ENCODE measurements around the gene THADA. TPM values are rescaled to one million over a fixed set of nuclear protein-coding genes. Genes with fewer than 3 reads are reported as not detected.

The THADA gene
- total RNA-seq, 1 experiment from 2014 or later, result 27.5 TPM

GRCh38 chr2:43202289-43202688 is 393.5 kb downstream of the THADA start (continued):
- TF ChIP-seq NR1H2 (CRISPR knock-in tag; IDR thresholded peaks at IDR 0.05), result no peak

GRCh38 chr2:43201497-43201896 is 394.3 kb downstream of the THADA start:
- H3K4me1 Mint-ChIP-seq, result peaks cover 8% of the 10 kb centered on the region
- H3K9me3 Mint-ChIP-seq, result no peaks in the 10 kb centered on the region
- no peak for TF ChIP-seq MLX (CRISPR knock-in tag; IDR thresholded peaks at IDR 0.05)
- TF ChIP-seq TP53 (CRISPR knock-in tag; IDR thresholded peaks at IDR 0.05), result no peak
- TF ChIP-seq STAT6 (CRISPR knock-in tag; conservative IDR thresholded peaks at IDR 0.05; ENCODE audit: low read depth), result no peak
- TF ChIP-seq CDX4 (CRISPR knock-in tag; IDR thresholded peaks at IDR 0.05; ENCODE audit: borderline replicate concordance), result no peak
- no peak for TF ChIP-seq USF1 (CRISPR knock-in tag; IDR thresholded peaks at IDR 0.05)
- no peak for TF ChIP-seq TEAD4 (CRISPR knock-in tag; IDR thresholded peaks at IDR 0.05)
- no peak for TF ChIP-seq NR3C1 (CRISPR knock-in tag; conservative IDR thresholded peaks at IDR 0.05; ENCODE audit: low read depth)
- no peak for TF ChIP-seq ARID4B (CRISPR knock-in tag; IDR thresholded peaks at IDR 0.05; ENCODE audit: borderline replicate concordance)
- TF ChIP-seq AR (CRISPR knock-in tag; IDR thresholded peaks at IDR 0.05), result no peak
- TF ChIP-seq HMGA2 (CRISPR knock-in tag; IDR thresholded peaks at IDR 0.05), result no peak
- TF ChIP-seq HMGXB4 (CRISPR knock-in tag; IDR thresholded peaks at IDR 0.05), result no peak
- TF ChIP-seq ZSCAN18 (CRISPR knock-in tag; IDR thresholded peaks at IDR 0.05), result no peak
- no peaks in the 10 kb centered on the region for H3K27me3 Mint-ChIP-seq (ENCODE audit: low read depth)
- ATAC-seq (no peak), DNase-seq (ENCODE audit: low spot score) (no peak)
- ChIA-PET CTCF (interaction anchor here (2.5 kb wide), 1 partner anchor 9 kb away, joined by 12 read pairs; no protein-coding TSS in a partner anchor), POLR2A (no interaction called here)
- H3K36me3 Mint-ChIP-seq, result no peaks in the 10 kb centered on the region
- no peak overlapping the region for H3K27ac Mint-ChIP-seq
- no peak overlapping the region for H3K4me3 Mint-ChIP-seq
